Sigmoid colon (tissue), 3 donors: ENCODE results near the gene RIPOR3.

ENCODE experiments used
- CTCF ChIP-seq, 4 experiments: fragments of 450-650 bp in 3 of 4; fragments of 200-600 bp in 1 of 4; IDR thresholded peaks; one replicate each; pipeline ENCODE4 v1.5.1; 2016 to 2019; ENCODE audit warnings: antibody characterized with exemption in 4 of 4, mild to moderate bottlenecking in 3 of 4, moderate library complexity in 2 of 4
- POLR2A ChIP-seq, 2 donors: fragments of 450-650 bp; IDR thresholded peaks; one replicate each; pipeline ENCODE4 v1.6.1; 2016; ENCODE audit warnings: antibody characterized with exemption in 2 of 2, mild to moderate bottlenecking in 2 of 2, moderate library complexity in 2 of 2

GRCh38 chr20:50701041-50701963 is 10.0 kb upstream of the RIPOR3 start:
- TF ChIP-seq CTCF (IDR thresholded peaks at IDR 0.05) (no peak), POLR2A (IDR thresholded peaks at IDR 0.05) (no peak)
